Adrenal gland (tissue), 5 donors: ENCODE measurements around the gene CDCA3.
"Not testable (repeated sequence)": the region's sequence is repeated elsewhere in the genome, so short reads cannot be mapped to it uniquely, and the experiment has no call there.

Experiments used
- CTCF ChIP-seq, 6 experiments: fragments of 450-650 bp in 4 of 6; fragments of 200-600 bp in 2 of 6; sonication (generic) in 1 of 6; IDR thresholded peaks; 1 replicate in 5 of 6; 2 replicates in 1 of 6; pipeline versions ENCODE4 v1.5.1 to v1.8.0; 2016 to 2021; ENCODE audit warnings: antibody characterized with exemption in 6 of 6, mild to moderate bottlenecking in 2 of 6, moderate library complexity in 1 of 6
- POLR2A ChIP-seq, 2 donors: fragments of 450-650 bp; IDR thresholded peaks; one replicate each; pipeline ENCODE4 v1.6.1; 2017; ENCODE audit warnings: antibody characterized with exemption in 2 of 2, mild to moderate bottlenecking in 2 of 2, moderate library complexity in 1 of 2
- donor health status: DM: no; HTN: no; CAD: no.

GRCh38 chr12:6889775-6890573 is 38.9 kb upstream of the CDCA3 start:
- not testable (repeated sequence) for TF ChIP-seq POLR2A, CTCF (IDR thresholded peaks at IDR 0.05)
